ENCODE data around the gene RBM14. TPM values are rescaled to one million over a fixed set of nuclear protein-coding genes. Genes with fewer than 3 reads are reported as not detected.
A peak's percentile ranks its signal among the peaks of the same experiment; 100 is the strongest.
"Not testable (repeated sequence)": the region's sequence is repeated elsewhere in the genome, so short reads cannot be mapped to it uniquely, and the experiment has no call there.

The RBM14 gene
- total RNA-seq, 1 donor from 2014 or later = 43.9 TPM

DNA sequence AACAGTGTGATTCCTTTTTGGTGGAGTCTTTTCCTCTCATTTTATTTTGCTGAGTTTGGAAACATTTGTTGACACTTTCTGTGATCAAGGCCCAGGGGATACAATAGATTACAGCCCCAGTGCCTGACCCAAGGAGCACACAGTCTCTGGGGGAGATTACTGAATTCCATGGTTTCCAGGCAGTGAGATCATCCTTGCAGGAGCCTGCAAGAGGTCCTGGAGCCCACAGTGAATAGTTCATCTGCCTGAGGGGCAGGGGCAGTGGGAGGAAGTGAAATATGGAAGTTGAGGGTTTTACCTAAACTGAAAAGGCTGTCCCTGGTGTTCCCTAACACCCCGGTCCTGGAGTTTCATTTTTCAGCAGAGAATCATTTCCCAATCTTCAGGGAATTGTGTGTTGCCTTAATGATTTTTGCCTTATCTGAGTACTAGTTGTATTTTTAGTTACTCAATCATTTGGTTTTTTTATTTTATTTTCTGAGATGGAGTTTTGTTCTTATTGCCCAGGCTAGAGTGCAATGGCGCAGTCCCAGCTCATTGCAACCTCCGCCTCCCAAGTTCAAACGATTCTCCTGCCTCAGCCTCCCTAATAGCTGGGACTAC is 15.7 kb upstream of the RBM14 start:
- no peak overlapping the region for H3K4me3 Mint-ChIP-seq (ENCODE audit: unreplicated experiment)
- H3K27ac Mint-ChIP-seq (ENCODE audit: unreplicated experiment) = peak overlapping the region; percentile 9
- peaks cover 13% of the 10 kb centered on the region for H3K36me3 Mint-ChIP-seq (ENCODE audit: low read depth)
- H3K4me1 Mint-ChIP-seq (ENCODE audit: low read depth) = peaks cover 27% of the 10 kb centered on the region
- no peaks in the 10 kb centered on the region for H3K27me3 Mint-ChIP-seq (ENCODE audit: low read depth)
- no peaks in the 10 kb centered on the region for H3K9me3 Mint-ChIP-seq (ENCODE audit: low read depth)
- TF ChIP-seq, protein P1, sequence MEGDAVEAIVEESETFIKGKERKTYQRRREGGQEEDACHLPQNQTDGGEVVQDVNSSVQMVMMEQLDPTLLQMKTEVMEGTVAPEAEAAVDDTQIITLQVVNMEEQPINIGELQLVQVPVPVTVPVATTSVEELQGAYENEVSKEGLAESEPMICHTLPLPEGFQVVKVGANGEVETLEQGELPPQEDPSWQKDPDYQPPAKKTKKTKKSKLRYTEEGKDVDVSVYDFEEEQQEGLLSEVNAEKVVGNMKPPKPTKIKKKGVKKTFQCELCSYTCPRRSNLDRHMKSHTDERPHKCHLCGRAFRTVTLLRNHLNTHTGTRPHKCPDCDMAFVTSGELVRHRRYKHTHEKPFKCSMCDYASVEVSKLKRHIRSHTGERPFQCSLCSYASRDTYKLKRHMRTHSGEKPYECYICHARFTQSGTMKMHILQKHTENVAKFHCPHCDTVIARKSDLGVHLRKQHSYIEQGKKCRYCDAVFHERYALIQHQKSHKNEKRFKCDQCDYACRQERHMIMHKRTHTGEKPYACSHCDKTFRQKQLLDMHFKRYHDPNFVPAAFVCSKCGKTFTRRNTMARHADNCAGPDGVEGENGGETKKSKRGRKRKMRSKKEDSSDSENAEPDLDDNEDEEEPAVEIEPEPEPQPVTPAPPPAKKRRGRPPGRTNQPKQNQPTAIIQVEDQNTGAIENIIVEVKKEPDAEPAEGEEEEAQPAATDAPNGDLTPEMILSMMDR (IDR thresholded peaks at IDR 0.05) = no peak
- no peak for DNase-seq (ENCODE audit: low spot score)

DNA sequence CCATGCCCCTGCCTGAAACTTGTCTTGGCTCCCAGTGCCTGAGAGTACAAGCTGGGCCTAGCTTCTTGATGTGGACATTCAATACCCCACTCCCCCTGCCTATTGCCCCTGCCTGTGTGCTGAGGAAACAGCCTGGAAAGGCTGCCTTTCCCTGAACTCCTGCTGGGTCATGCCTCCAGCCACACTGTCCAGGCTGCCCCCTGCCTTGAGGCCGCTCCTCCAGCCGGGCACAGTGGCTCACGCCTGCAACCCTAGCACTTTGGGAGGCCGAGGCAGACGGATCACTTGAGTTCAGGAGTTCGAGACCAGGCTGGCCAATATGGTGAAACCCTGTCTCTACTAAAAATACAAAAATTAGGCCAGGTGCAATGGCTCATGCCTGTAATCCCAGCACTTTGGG is 13.4 kb upstream of the RBM14 start:
- H3K27ac Mint-ChIP-seq (ENCODE audit: unreplicated experiment) = no peak overlapping the region
- TF ChIP-seq, protein P1 (IDR thresholded peaks at IDR 0.05) = no peak
- DNase-seq (ENCODE audit: low spot score) = no peak
- H3K27me3 Mint-ChIP-seq (ENCODE audit: low read depth) = no peaks in the 10 kb centered on the region
- H3K4me1 Mint-ChIP-seq (ENCODE audit: low read depth) = peaks cover 40% of the 10 kb centered on the region
- H3K9me3 Mint-ChIP-seq (ENCODE audit: low read depth) = no peaks in the 10 kb centered on the region
- H3K36me3 Mint-ChIP-seq (ENCODE audit: low read depth) = peaks cover 13% of the 10 kb centered on the region
- no peak overlapping the region for H3K4me3 Mint-ChIP-seq (ENCODE audit: unreplicated experiment)

DNA sequence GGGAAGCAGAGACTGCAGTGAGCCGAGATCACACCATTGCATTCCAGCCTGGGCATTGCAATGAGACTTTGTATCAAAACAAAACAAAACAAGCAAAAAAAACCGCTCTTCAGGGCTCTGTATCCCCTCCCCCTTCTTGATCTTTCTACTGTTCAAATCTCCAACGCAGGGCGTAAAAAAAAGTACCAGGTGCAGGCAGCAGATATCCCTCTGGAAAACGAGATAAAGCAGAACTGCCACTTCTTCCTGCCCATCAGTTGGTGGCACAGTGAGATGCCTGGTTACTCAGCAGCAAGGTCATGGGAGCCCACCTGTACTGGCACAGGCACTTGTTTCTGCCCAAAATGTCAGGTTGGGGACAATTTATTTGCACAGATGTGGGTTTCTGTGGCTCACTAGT is 12.3 kb upstream of the RBM14 start:
- TF ChIP-seq, protein P1 (IDR thresholded peaks at IDR 0.05) = no peak

DNA sequence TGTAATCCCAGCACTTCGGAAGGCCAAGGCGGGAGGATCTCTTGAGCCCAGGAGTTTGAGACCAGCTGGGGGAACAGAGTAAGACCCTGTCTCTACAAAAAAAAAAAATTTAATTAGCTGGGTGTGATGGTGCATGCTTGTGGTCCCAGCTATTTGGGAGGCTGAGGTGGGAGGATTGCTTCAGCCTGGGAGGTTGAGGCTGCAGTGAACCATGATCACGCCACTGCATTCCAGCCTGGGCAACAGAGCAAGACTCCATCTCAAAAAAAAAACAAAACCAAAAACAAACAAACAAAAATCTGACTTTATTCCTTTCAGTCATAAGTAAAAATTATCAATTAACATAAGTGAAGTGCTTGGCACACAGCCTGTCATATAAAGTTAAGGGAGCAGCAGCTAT is 9.8 kb upstream of the RBM14 start:
- not testable (repeated sequence) for H3K9me3 Mint-ChIP-seq (ENCODE audit: low read depth); H3K27ac Mint-ChIP-seq (ENCODE audit: unreplicated experiment); H3K27me3 Mint-ChIP-seq (ENCODE audit: low read depth); DNase-seq (ENCODE audit: low spot score); H3K4me3 Mint-ChIP-seq (ENCODE audit: unreplicated experiment)
- H3K36me3 Mint-ChIP-seq (ENCODE audit: low read depth) = peaks cover 10% of the 10 kb centered on the region
- H3K4me1 Mint-ChIP-seq (ENCODE audit: low read depth) = peaks cover 31% of the 10 kb centered on the region

More for the DNA sequence above, 12.3 kb upstream of the RBM14 start:
- Mint-ChIP-seq H3K36me3 (ENCODE audit: low read depth) (peaks cover 13% of the 10 kb centered on the region), H3K4me3 (ENCODE audit: unreplicated experiment) (no peak overlapping the region), H3K27me3 (ENCODE audit: low read depth) (no peaks in the 10 kb centered on the region), H3K4me1 (ENCODE audit: low read depth) (peaks cover 42% of the 10 kb centered on the region), H3K27ac (ENCODE audit: unreplicated experiment) (no peak overlapping the region), H3K9me3 (ENCODE audit: low read depth) (no peaks in the 10 kb centered on the region)
- DNase-seq (ENCODE audit: low spot score) = no peak

DNA sequence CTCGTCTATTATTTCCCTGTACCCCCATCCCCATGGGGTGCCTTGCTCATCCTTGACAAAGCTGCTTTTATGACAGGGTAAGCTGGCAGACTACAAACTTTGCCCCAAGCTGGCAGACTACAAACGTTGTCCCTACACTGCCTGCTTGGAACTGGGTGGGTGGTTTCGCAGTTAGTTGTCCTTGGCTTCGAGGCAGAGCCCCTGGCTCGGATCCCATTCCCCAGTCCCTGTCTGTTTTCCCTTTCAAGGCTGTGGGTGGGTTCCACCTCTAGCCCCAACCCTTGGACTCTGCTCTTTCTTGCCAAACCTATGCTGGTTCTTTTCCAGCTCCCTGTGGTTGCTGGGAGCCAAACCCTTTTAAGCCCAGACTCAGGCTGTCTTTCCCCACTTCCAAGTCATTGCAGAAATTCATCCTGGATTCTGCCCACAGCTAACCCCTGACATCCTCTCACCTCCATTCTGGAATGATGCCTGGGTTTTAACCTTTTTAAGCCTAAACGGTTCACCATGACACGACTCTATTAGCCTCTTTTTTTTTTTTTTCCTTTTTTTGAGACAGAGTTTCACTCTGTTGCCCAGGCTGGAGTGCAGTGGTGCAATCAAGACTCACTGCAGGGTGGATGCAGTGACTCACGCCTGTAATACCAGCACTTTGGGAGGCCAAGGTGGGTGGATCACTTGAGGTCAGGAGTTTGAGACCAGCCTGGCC is 9.2 kb upstream of the RBM14 start:
- peaks cover 10% of the 10 kb centered on the region for H3K36me3 Mint-ChIP-seq (ENCODE audit: low read depth)
- no peaks in the 10 kb centered on the region for H3K27me3 Mint-ChIP-seq (ENCODE audit: low read depth)

More for the DNA sequence above, 9.2 kb upstream of the RBM14 start:
- Mint-ChIP-seq H3K27ac (ENCODE audit: unreplicated experiment) (peak overlapping the region; percentile 97), H3K9me3 (ENCODE audit: low read depth) (peaks cover 2% of the 10 kb centered on the region), H3K4me1 (ENCODE audit: low read depth) (peaks cover 25% of the 10 kb centered on the region), H3K4me3 (ENCODE audit: unreplicated experiment) (no peak overlapping the region)
- TF ChIP-seq, protein P1 (IDR thresholded peaks at IDR 0.05) = no peak
- DNase-seq (ENCODE audit: low spot score) = no peak

Data from chondrocyte (in vitro differentiated cells).